SK-N-SH (cell line): ENCODE measurements around the gene TMEM50A.

ENCODE experiments used
- CTCF ChIP-seq: fragments of 200-600 bp; sonication (generic); IDR thresholded peaks from 2 replicates; pipeline ENCODE4 v1.6.1; 2017; ENCODE audit warnings: antibody characterized with exemption, mild to moderate bottlenecking, moderate library complexity
- POLR2AphosphoS5 ChIP-seq: IDR thresholded peaks from 2 replicates; pipeline ENCODE4 v1.6.1; 2012; ENCODE audit warnings: low read depth, low read length
- RFX5 ChIP-seq: IDR thresholded peaks from 2 replicates; pipeline ENCODE4 v1.6.1; 2012; ENCODE audit warnings: mild to moderate bottlenecking, improper control_type of control experiment, low read length

- no peak for TF ChIP-seq POLR2AphosphoS5
- no peak for TF ChIP-seq CTCF
- TF ChIP-seq RFX5: no peak
Observed at GRCh38 chr1:25347556-25347955, 9.4 kb downstream of the TMEM50A start.
